ENCODE results near the gene PALS1. TPM values are rescaled to one million over a fixed set of nuclear protein-coding genes. Genes with fewer than 3 reads are reported as not detected.
"Not testable (repeated sequence)": the region's sequence is repeated elsewhere in the genome, so short reads cannot be mapped to it uniquely, and the experiment has no call there.

Gene PALS1
- total RNA-seq, 1 donor from 2014 or later: 22.9 TPM

GRCh38 chr14:67267576-67268328 lies 26.5 kb downstream of the PALS1 start:
- no peak for TF ChIP-seq CTCF (conservative IDR thresholded peaks at IDR 0.05; ENCODE audit: low read depth, low read length)
- H3K4me3 ChIP-seq (ENCODE audit: low read depth, low read length): no peak overlapping the region
- no peak for DNase-seq (ENCODE audit: low read depth)

- no peak for TF ChIP-seq CTCF (conservative IDR thresholded peaks at IDR 0.05; ENCODE audit: low read depth, low read length)
- no peak for DNase-seq (ENCODE audit: low read depth)
- no peak overlapping the region for H3K4me3 ChIP-seq (ENCODE audit: low read depth, low read length)
Measured at GRCh38 chr14:67268426-67269150, 27.4 kb downstream of the PALS1 start.

DNA sequence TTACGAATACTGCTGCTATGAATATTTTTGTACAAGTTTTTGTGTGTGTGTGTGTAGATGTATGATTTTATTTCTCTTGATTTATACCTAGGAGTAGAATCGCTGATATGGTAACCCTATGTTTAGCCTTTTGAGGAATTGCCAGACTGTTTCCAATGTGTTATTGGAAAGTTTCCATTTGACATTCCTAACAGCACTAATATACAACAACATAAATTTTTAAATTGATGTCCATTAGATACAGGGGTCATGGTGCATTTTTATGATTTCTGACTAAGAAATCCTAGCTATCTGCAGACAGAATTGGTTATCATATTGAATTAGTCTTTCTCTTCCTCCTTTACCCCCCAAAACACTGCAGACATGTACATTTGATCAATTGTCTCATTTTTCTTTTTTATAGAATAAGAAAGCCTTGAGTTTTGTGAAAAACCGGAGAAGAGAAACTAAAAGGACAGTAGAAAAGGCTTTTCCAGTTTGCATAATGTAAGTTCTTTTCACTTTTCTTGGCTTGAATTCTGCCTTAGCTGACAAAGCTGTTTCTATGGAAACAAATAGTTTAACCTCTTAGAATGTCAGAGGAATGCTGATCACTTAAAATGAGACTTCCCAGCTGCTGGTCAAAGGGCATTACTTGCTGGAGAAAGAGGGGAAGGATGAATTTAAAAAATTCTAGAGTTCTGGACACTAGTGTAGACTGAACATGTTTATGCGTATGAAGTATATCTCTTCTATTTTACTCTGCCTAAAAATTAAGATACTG lies 28.2 kb downstream of the PALS1 start:
- DNase-seq (ENCODE audit: low read depth): peak; percentile 47
- no peak for TF ChIP-seq CTCF (conservative IDR thresholded peaks at IDR 0.05; ENCODE audit: low read depth, low read length)
- peak overlapping the region; percentile 14 for H3K4me3 ChIP-seq (ENCODE audit: low read depth, low read length)

DNA sequence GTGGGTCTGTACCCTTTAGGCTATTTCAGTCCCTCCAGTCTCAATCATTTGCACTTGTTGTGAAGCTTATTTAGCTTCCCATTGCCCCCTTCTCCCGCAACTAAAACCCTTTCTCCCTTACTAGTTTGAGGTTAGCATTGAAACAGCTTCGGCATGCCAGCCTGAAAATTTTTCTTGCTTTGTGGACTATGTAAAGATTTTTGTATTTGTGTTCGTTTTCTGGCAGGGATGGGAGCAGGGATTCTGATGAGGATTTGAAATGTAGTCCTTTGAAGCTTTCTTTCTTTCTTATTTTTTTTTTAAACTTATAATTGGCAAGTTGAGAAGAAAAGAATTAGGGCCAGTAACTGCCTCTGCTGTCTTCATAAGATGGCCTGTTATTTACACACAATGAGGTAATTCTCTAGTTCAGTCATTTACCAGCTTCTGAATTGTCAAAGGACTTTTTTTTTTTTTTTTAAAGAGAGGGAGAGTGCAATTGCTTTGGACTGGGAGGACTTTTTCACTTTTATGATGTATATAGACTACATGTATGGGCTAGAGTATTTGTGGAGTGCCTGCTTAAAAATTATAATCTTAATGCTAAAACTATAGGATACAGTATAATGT lies 29.0 kb downstream of the PALS1 start:
- no peak for DNase-seq (ENCODE audit: low read depth)
- no peak overlapping the region for H3K4me3 ChIP-seq (ENCODE audit: low read depth, low read length)
- TF ChIP-seq CTCF (conservative IDR thresholded peaks at IDR 0.05; ENCODE audit: low read depth, low read length): no peak

DNA sequence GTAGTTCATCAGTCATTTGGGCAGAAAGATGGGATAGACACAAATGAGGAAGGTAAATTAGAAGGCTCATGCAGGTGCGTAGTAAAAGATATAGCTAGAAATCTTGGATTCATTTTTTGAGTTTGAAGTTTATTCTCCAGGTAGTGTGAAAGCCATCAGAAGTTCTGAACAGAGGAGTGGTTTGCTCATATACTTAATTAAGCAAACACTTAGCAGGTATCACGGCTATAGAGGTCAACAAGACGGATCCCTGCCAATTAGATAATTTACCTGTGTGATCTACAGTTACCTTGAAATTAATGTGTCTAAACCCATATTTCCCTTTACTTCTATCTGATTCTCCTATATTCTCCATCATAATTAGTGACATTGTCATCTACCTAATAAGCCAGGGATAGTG lies 29.7 kb downstream of the PALS1 start:
- DNase-seq (ENCODE audit: low read depth): no peak
- TF ChIP-seq CTCF (conservative IDR thresholded peaks at IDR 0.05; ENCODE audit: low read depth, low read length): no peak
- no peak overlapping the region for H3K4me3 ChIP-seq (ENCODE audit: low read depth, low read length)

DNA sequence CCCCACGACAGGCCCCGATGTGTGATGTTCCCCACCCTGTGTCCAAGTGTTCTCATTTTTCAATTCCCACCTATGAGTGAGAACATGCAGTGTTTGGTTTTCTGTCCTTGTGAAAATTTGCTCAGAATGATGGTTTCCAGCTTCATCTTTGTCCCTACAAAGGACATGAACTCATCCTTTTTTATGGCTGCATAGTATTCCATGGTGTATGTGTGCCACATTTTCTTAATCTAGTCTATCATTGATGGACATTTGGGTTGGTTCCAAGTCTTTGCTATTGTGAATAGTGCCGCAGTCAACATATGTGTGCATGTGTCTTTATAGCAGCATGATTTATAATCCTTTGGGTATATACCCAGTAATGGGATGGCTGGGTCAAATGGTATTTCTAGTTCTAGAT lies 32.0 kb downstream of the PALS1 start:
- not testable (repeated sequence) for H3K4me3 ChIP-seq (ENCODE audit: low read depth, low read length); DNase-seq (ENCODE audit: low read depth)

DNA sequence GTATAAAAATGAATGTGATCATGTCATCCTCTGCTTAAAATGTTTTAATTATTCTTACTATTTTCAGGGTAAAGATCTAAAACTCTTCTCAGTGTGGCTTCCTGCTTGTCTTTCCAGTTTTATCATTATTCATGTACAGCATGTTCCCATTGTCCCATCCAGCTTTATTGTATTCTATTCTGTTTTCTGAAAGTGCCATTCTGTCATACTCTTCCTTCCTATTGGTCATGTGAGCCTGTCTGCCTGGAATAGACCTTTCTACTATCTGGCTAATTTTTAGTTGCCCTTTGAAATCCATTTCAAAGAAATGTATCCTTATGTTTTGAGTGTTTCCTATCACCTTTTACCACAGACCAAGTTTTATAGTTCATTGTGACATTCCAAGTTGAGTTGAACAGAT lies 34.9 kb downstream of the PALS1 start:
- no peak for DNase-seq (ENCODE audit: low read depth)
- TF ChIP-seq CTCF (conservative IDR thresholded peaks at IDR 0.05; ENCODE audit: low read depth, low read length): no peak
- H3K4me3 ChIP-seq (ENCODE audit: low read depth, low read length): no peak overlapping the region

Measured in epithelial cell of proximal tubule (primary cell).